ENCODE data around the gene IER5L.

IER5L gene

DNA sequence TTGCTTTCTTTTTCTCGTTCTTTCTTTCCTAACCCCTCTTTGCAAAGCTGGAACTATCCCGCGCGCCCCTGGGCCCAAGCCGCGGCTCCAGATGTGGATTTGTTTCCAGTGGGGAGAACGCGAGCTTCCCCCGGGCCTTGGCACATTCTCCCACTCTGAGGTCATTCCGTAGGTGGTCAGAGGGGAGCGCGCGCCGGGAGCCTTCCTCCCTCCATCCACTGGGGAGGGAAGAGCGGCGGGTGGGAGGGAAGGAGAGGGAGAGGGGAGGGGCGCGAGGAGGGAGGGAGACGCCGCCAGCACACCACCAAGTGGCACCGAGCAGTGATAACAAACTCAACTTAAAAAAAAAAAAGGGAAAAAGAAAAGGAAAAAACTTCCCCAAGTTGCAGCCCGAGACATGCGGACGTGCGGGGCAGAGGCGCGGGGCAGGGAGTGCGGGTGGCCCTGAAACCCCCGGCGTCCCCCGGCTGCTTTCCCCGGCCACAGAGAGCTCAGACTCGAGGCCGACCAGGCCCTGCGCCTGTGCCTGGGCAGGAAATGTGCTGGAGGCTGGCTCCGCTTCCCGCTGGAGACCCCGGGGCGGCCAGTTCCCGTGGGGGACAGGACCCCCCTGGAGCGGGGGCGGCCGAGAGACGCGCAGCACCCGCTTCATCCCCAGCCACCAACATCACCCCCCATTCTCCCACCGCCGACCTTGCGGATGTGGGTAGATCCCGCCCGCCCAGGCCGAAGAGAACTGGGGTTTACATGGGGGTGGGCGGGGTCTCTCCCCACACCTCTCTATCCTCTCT is 3.1 kb downstream of the IER5L start:
- Histone ChIP-seq H3K9me2 (replicated peaks; ENCODE audit: insufficient read depth, low read length) (no peaks in the 10 kb centered on the region), H3K36me3 (ENCODE audit: low read length) (no peaks in the 10 kb centered on the region), H3F3A (ENCODE audit: insufficient read depth) (peaks cover 3% of the 10 kb centered on the region; the same call in 1 of the 2 replicates), H3K27me3 (ENCODE audit: low read length) (no peaks in the 10 kb centered on the region), H3K4me2 (ENCODE audit: low read depth, low read length, poor library complexity, severe bottlenecking) (peak overlapping the region; percentile 70), H3K4me3 (ENCODE audit: insufficient read depth, low read length, poor library complexity, severe bottlenecking) (peak overlapping the region; percentile 52), H4K20me1 (ENCODE audit: low read depth, low read length) (no peaks in the 10 kb centered on the region), H3K79me2 (ENCODE audit: insufficient read depth, low read length) (no peaks in the 10 kb centered on the region), H3K9me3 (ENCODE audit: insufficient read depth, low read length) (no peaks in the 10 kb centered on the region), H3K27ac (ENCODE audit: low read depth, low read length) (no peak overlapping the region), H3K9ac (ENCODE audit: low read length) (0 out of 2 replicates have a peak overlapping the region, but pooled peaks have one; percentile 40), H2AFZ (ENCODE audit: low read depth, low read length, severe bottlenecking) (peak overlapping the region; percentile 66)
- TF ChIP-seq, protein P1, sequence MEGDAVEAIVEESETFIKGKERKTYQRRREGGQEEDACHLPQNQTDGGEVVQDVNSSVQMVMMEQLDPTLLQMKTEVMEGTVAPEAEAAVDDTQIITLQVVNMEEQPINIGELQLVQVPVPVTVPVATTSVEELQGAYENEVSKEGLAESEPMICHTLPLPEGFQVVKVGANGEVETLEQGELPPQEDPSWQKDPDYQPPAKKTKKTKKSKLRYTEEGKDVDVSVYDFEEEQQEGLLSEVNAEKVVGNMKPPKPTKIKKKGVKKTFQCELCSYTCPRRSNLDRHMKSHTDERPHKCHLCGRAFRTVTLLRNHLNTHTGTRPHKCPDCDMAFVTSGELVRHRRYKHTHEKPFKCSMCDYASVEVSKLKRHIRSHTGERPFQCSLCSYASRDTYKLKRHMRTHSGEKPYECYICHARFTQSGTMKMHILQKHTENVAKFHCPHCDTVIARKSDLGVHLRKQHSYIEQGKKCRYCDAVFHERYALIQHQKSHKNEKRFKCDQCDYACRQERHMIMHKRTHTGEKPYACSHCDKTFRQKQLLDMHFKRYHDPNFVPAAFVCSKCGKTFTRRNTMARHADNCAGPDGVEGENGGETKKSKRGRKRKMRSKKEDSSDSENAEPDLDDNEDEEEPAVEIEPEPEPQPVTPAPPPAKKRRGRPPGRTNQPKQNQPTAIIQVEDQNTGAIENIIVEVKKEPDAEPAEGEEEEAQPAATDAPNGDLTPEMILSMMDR (IDR thresholded peaks at IDR 0.05; ENCODE audit: insufficient read depth, low read length, poor library complexity, severe bottlenecking), result no peak
- no peak for TF ChIP-seq EZH2phosphoT487 (conservative IDR thresholded peaks at IDR 0.05; ENCODE audit: low read length)

DNA sequence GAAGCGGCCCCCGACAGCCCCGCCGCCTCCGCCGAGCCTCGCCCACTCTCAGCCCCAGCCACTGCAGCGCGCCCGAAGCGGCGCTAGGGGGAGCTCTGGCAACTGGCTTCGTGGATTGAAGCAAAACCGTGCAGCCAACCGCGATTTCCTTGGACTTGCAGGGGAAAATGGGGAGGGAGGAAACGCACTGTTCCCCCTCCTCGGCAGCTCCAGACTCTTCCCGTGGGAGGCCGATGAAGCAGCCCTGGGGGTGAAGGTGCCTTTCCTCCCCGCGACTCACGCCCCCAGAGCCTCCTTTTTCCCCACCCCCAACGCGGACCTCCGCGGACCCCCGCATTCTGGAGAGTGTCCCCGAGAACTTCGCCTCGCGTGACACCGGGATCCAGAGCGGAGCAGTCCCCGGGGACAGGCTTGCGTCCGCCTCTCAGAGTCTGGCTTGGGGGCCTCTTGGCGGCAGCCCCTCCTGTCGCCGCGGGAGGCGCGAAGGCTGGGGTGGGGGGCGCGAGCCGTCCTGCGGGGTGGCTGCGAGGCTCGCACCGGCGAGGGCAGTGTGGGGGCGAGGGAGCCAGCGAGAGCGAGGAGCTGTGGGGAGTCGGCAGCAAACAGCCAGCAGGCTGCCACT is 3.8 kb downstream of the IER5L start:
- Histone ChIP-seq H2AFZ (ENCODE audit: low read depth, low read length, severe bottlenecking) (peak overlapping the region; percentile 29), H3F3A (ENCODE audit: insufficient read depth) (peaks cover 3% of the 10 kb centered on the region; the same call in 1 of the 2 replicates), H3K4me3 (ENCODE audit: insufficient read depth, low read length, poor library complexity, severe bottlenecking) (peak overlapping the region; percentile 22), H4K20me1 (ENCODE audit: low read depth, low read length) (no peaks in the 10 kb centered on the region), H3K9me2 (replicated peaks; ENCODE audit: insufficient read depth, low read length) (no peaks in the 10 kb centered on the region), H3K79me2 (ENCODE audit: insufficient read depth, low read length) (no peaks in the 10 kb centered on the region), H3K36me3 (ENCODE audit: low read length) (no peaks in the 10 kb centered on the region), H3K27me3 (ENCODE audit: low read length) (no peaks in the 10 kb centered on the region), H3K27ac (ENCODE audit: low read depth, low read length) (no peak overlapping the region), H3K9me3 (ENCODE audit: insufficient read depth, low read length) (no peaks in the 10 kb centered on the region), H3K9ac (ENCODE audit: low read length) (0 out of 2 replicates have a peak overlapping the region, but pooled peaks have one; percentile 7), H3K4me2 (ENCODE audit: low read depth, low read length, poor library complexity, severe bottlenecking) (peak overlapping the region; percentile 70)
- TF ChIP-seq, protein P1 (IDR thresholded peaks at IDR 0.05; ENCODE audit: insufficient read depth, low read length, poor library complexity, severe bottlenecking), result peak; percentile 88
- TF ChIP-seq EZH2phosphoT487 (conservative IDR thresholded peaks at IDR 0.05; ENCODE audit: low read length), result no peak

DNA sequence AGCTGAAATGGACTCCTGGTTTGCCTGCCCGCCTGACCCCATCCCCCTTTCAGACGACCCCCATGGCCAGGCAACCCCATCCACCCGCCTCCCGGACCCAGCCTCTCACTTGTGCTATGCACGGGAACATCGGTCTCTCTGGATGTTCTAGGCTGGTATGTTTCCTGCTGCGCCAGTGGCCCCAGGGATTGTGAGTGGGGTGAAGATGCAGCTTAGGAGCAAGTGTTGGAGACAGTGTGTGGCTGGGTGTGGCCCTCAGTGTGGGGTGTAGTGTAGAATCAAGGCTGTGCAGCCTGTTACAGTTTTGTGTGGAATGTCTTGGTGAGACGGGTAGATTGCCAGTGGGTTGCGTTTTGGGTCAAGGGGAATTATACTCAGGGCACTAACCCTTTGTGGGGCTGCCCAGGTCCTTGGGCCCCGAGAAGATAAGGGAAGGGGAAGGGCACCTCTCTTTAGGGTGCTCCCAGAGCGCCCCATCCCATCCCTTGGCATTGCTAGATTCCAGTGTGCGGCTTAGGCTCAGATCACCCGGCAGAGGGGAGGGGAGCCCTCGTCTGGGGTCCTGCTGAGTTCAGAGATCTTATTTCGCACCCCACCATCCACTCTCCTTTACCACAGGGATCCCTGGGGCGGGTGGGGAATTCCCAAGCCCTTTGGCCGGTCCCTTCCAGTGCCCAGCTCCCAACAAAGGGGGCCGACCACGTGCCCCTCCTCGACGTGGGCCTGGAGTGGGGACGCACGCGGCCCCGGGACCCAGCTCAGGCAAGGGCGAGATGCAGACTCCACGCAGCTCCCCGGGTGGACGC is 4.6 kb downstream of the IER5L start:
- H3K4me2 ChIP-seq (ENCODE audit: low read depth, low read length, poor library complexity, severe bottlenecking), result peak overlapping the region; percentile 70
- H3K4me3 ChIP-seq (ENCODE audit: insufficient read depth, low read length, poor library complexity, severe bottlenecking), result no peak overlapping the region
- no peaks in the 10 kb centered on the region for H3K36me3 ChIP-seq (ENCODE audit: low read length)
- no peaks in the 10 kb centered on the region for H3K27me3 ChIP-seq (ENCODE audit: low read length)
- no peaks in the 10 kb centered on the region for H4K20me1 ChIP-seq (ENCODE audit: low read depth, low read length)
- no peak overlapping the region for H3K27ac ChIP-seq (ENCODE audit: low read depth, low read length)
- no peaks in the 10 kb centered on the region for H3K79me2 ChIP-seq (ENCODE audit: insufficient read depth, low read length)
- H3K9me2 ChIP-seq (replicated peaks; ENCODE audit: insufficient read depth, low read length), result no peaks in the 10 kb centered on the region
- H3K9ac ChIP-seq (ENCODE audit: low read length), result no peak overlapping the region
- H2AFZ ChIP-seq (ENCODE audit: low read depth, low read length, severe bottlenecking), result no peak overlapping the region
- peaks cover 3% of the 10 kb centered on the region; the same call in 1 of the 2 replicates for H3F3A ChIP-seq (ENCODE audit: insufficient read depth)
- TF ChIP-seq, protein P1 (IDR thresholded peaks at IDR 0.05; ENCODE audit: insufficient read depth, low read length, poor library complexity, severe bottlenecking), result no peak
- no peak for TF ChIP-seq EZH2phosphoT487 (conservative IDR thresholded peaks at IDR 0.05; ENCODE audit: low read length)
- no peaks in the 10 kb centered on the region for H3K9me3 ChIP-seq (ENCODE audit: insufficient read depth, low read length)

Measured in SU-DHL-6 (cell line).